CD14-positive monocyte (primary cell): ENCODE results near the gene HLA-DQA1. TPM values are rescaled to one million over a fixed set of nuclear protein-coding genes. Genes with fewer than 3 reads are reported as not detected.

Experiments used
- DNase-seq, 3 donors: peaks; one replicate each; pipeline ENCODE4 v3.0.0-alpha.2; 2011 to 2022
- H2AFZ ChIP-seq: 2 replicates; pipeline ENCODE4 v1.6.0; 2012; ENCODE audit warnings: mild to moderate bottlenecking, low read depth, low read length, inconsistent platforms; ENCODE audit not compliant: insufficient read depth, poor library complexity, severe bottlenecking
- H3K27ac ChIP-seq, 2 donors: 1 replicate in 1 of 2; 2 replicates in 1 of 2; pipeline ENCODE4 v1.5.1; 2012 to 2013; ENCODE audit warnings: low read length in 2 of 2, control low read depth in 1 of 2, inconsistent platforms in 1 of 2, low read depth in 1 of 2, mild to moderate bottlenecking in 1 of 2
- H3K27me3 ChIP-seq, 2 donors: one replicate each; pipeline versions ENCODE4 v1.6.0 to v1.6.1; 2011 to 2013; ENCODE audit warnings: low read length in 2 of 2; ENCODE audit not compliant: control insufficient read depth in 2 of 2, insufficient read depth in 2 of 2
- H3K36me3 ChIP-seq, 2 donors: replicated peaks in 1 of 2; 1 replicate in 1 of 2; 2 replicates in 1 of 2; pipeline versions ENCODE4 v1.5.1 to v1.6.1; 2012 to 2013; ENCODE audit warnings: low read length in 2 of 2, control low read depth in 1 of 2, inconsistent platforms in 1 of 2, mild to moderate bottlenecking in 1 of 2; ENCODE audit not compliant: insufficient read depth in 2 of 2, control insufficient read depth in 1 of 2
- H3K4me1 ChIP-seq, 2 donors: 1 replicate in 1 of 2; 2 replicates in 1 of 2; pipeline versions ENCODE4 v1.5.1 to v1.6.1; 2012 to 2013; ENCODE audit warnings: low read length in 2 of 2, control low read depth in 1 of 2, inconsistent platforms in 1 of 2, mild to moderate bottlenecking in 1 of 2, moderate library complexity in 1 of 2; ENCODE audit not compliant: insufficient read depth in 2 of 2, control insufficient read depth in 1 of 2
- H3K4me2 ChIP-seq: replicated peaks from 2 replicates; pipeline ENCODE3; 2012; ENCODE audit warnings: low read length, moderate library complexity, mild to moderate bottlenecking; ENCODE audit not compliant: poor library complexity, severe bottlenecking; ENCODE audit errors: extremely low read depth
- H3K4me3 ChIP-seq, 3 experiments: fragments of 200-600 bp in 1 of 3; sonication (generic) in 1 of 3; replicated peaks in 1 of 3; 1 replicate in 2 of 3; 2 replicates in 1 of 3; pipeline ENCODE4 v1.5.1; 2011 to 2013; ENCODE audit warnings: low read length in 3 of 3, mild to moderate bottlenecking in 3 of 3, control low read depth in 2 of 3, low read depth in 2 of 3, inconsistent platforms in 1 of 3, moderate library complexity in 1 of 3
- H3K79me2 ChIP-seq: 2 replicates; pipeline ENCODE4 v1.6.0; 2012; ENCODE audit warnings: mild to moderate bottlenecking, control low read depth, inconsistent platforms, low read length, moderate library complexity; ENCODE audit not compliant: insufficient read depth
- H3K9ac ChIP-seq: 2 replicates; pipeline ENCODE4 v1.6.0; 2017; ENCODE audit warnings: low read length, mild to moderate bottlenecking; ENCODE audit not compliant: insufficient read depth, poor library complexity, severe bottlenecking
- H3K9me3 ChIP-seq, 2 donors: replicated peaks in 1 of 2; 1 replicate in 1 of 2; 2 replicates in 1 of 2; pipeline versions ENCODE4 v1.5.1 to v1.6.1; 2012 to 2013; ENCODE audit warnings: low read length in 2 of 2, control low read depth in 1 of 2; ENCODE audit not compliant: control insufficient read depth in 1 of 2, insufficient read depth in 1 of 2
- H4K20me1 ChIP-seq: 2 replicates; pipeline ENCODE4 v1.6.0; 2012; ENCODE audit warnings: mild to moderate bottlenecking, low read length, control low read depth, moderate library complexity; ENCODE audit not compliant: insufficient read depth
- H3K27ac Mint-ChIP-seq, 7 donors: one replicate each; pipeline ENCODE4 v1.8.0; 2020; ENCODE audit warnings: mild to moderate bottlenecking in 7 of 7, mixed read lengths in 7 of 7, moderate library complexity in 6 of 7, inconsistent platforms in 2 of 7
- H3K27me3 Mint-ChIP-seq, 3 donors: one replicate each; pipeline ENCODE4 v1.8.0; 2021 to 2022; ENCODE audit warnings: low read depth in 3 of 3, mild to moderate bottlenecking in 3 of 3, mixed read lengths in 3 of 3, moderate library complexity in 3 of 3, inconsistent platforms in 1 of 3
- H3K36me3 Mint-ChIP-seq, 2 donors: one replicate each; pipeline ENCODE4 v1.8.0; 2020; ENCODE audit warnings: mixed read lengths in 2 of 2, inconsistent platforms in 1 of 2, mild to moderate bottlenecking in 1 of 2
- H3K4me1 Mint-ChIP-seq: one replicate; pipeline ENCODE4 v1.8.0; 2020; ENCODE audit warnings: mild to moderate bottlenecking, mixed read lengths
- H3K4me3 Mint-ChIP-seq, 2 donors: one replicate each; pipeline ENCODE4 v1.8.0; 2020; ENCODE audit warnings: mild to moderate bottlenecking in 2 of 2, mixed read lengths in 2 of 2, moderate library complexity in 1 of 2
- H3K9me3 Mint-ChIP-seq, 7 donors: one replicate each; pipeline ENCODE4 v1.8.0; 2020 to 2022; ENCODE audit warnings: mixed read lengths in 7 of 7, mild to moderate bottlenecking in 6 of 7, moderate library complexity in 6 of 7, inconsistent platforms in 2 of 7
- WGBS: methylation state at CpG from one replicate; pipeline ENCODE4 v1.1.5; 2013; ENCODE audit warnings: missing lambda C conversion rate; ENCODE audit not compliant: insufficient coverage; 5-methylcytosine and 5-hydroxymethylcytosine counted together
- intact Hi-C, 2 donors: fragments of 100-400 bp; cut with micrococcal nuclease; formaldehyde crosslinking; loops; one replicate each; pipeline versions ENCODE4 v1.15.0 to v1.15.1; 2023
- polyA plus RNA-seq, 3 donors: library from polyadenylated mRNA; depleted of rRNA in 1 of 3; unstranded in 2 of 3; stranded (reverse) in 1 of 3; fragments of 300-500 nt in 2 of 3; fragments of >200 nt in 1 of 3; fragmentation: Illumina TruSeq in 2 of 3; gene quantifications; 1 replicate in 2 of 3; 2 replicates in 1 of 3; pipeline ENCODE4 v1.2.3, GENCODE V29; 2012 to 2021
- TF ChIP-seq, protein P1 (sequence below): fragments of 200-600 bp; IDR thresholded peaks from one replicate; pipeline ENCODE4 v1.8.0; 2022; ENCODE audit warnings: antibody characterized with exemption, mild to moderate bottlenecking

HLA-DQA1 gene
- polyA plus RNA-seq, 3 donors: 98.1 to 191 (median 117) TPM

DNA sequence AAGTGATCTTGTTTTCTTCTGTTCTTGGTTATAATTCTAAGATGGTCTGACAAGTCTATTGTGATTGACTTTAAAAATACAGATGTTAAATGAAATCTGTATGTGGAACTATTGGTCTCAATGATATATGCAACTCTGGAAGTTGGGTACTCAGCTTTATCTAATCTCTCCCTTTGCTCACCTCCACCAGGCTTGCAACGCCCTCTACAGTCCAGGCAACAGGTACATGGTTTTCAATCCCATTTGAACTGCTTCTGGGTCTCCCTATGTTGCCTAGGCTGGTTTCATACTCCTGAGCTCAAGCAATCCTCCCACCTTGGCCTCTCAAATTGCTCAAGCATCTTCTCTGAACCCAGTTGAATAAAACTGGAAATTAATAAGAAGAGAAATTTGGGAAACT, 54.8 kb downstream of the HLA-DQA1 start:
- Mint-ChIP-seq H3K9me3 (peaks cover 0 to 5% (median 0%) of the 10 kb centered on the region in 7 donors), H3K4me3 (no peak overlapping the region), H3K27me3 (peaks cover 0 to 9% (median 6%) of the 10 kb centered on the region in 3 donors), H3K27ac (peak overlapping the region in 1 of 7 donors; percentile 46), H3K36me3 (no peaks in the 10 kb centered on the region), H3K4me1 (peaks cover 13% of the 10 kb centered on the region)
- no peaks in the 10 kb centered on the region for H3K9me3 ChIP-seq
- no peak overlapping the region for H3K9ac ChIP-seq
- H3K4me1 ChIP-seq: peaks cover 0 to 4% of the 10 kb centered on the region in 2 donors
- intact Hi-C loops: no loop called here
- WGBS: 0% methylated on average over 1 of the region's 1 CpG
- H3K36me3 ChIP-seq: no peaks in the 10 kb centered on the region
- no peak overlapping the region for H3K27ac ChIP-seq
- H3K4me2 ChIP-seq: no peak overlapping the region
- no peak overlapping the region for H3K4me3 ChIP-seq
- peak in 2 of 3 donors; percentile 21 to 63 for DNase-seq
- no peaks in the 10 kb centered on the region for H3K27me3 ChIP-seq
- H4K20me1 ChIP-seq: no peaks in the 10 kb centered on the region
- TF ChIP-seq, protein P1, sequence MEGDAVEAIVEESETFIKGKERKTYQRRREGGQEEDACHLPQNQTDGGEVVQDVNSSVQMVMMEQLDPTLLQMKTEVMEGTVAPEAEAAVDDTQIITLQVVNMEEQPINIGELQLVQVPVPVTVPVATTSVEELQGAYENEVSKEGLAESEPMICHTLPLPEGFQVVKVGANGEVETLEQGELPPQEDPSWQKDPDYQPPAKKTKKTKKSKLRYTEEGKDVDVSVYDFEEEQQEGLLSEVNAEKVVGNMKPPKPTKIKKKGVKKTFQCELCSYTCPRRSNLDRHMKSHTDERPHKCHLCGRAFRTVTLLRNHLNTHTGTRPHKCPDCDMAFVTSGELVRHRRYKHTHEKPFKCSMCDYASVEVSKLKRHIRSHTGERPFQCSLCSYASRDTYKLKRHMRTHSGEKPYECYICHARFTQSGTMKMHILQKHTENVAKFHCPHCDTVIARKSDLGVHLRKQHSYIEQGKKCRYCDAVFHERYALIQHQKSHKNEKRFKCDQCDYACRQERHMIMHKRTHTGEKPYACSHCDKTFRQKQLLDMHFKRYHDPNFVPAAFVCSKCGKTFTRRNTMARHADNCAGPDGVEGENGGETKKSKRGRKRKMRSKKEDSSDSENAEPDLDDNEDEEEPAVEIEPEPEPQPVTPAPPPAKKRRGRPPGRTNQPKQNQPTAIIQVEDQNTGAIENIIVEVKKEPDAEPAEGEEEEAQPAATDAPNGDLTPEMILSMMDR: no peak
- H2AFZ ChIP-seq: no peak overlapping the region
- no peaks in the 10 kb centered on the region for H3K79me2 ChIP-seq

Other genes starting within 250 kb of the HLA-DQA1 start
- gene BTNL2, start 230.2 kb upstream of the HLA-DQA1 start, polyA plus RNA-seq: not detected
- gene HLA-DRA, start 197.5 kb upstream of the HLA-DQA1 start, polyA plus RNA-seq: 1,000 to 10,000 TPM; 4,194 to 5,181 (median 4,943) TPM
- gene HLA-DRB5, start 107.1 kb upstream of the HLA-DQA1 start, polyA plus RNA-seq: 1,000 to 10,000 TPM in 1 of 3 donors, 100 to 1,000 TPM in 2; 168 to 1,407 (median 394) TPM
- gene HLA-DRB1, start 47.6 kb upstream of the HLA-DQA1 start, polyA plus RNA-seq: 1,000 to 10,000 TPM in 2 of 3 donors, 100 to 1,000 TPM in 1; 928 to 2,792 (median 2,645) TPM
- gene HLA-DQB1, start 29.3 kb downstream of the HLA-DQA1 start, polyA plus RNA-seq: 100 to 1,000 TPM in 2 of 3 donors, 10 to 100 TPM in 1; 66.7 to 638 (median 246) TPM
- 10 to 100 TPM in 2 of 3 donors, under 1 TPM in 1; 0.24 to 53.5 (median 15.5) TPM for gene HLA-DQA2, start 104.0 kb downstream of the HLA-DQA1 start, polyA plus RNA-seq
- 10 to 100 TPM in 1 of 3 donors, 1 to 10 TPM in 1, not detected in 1; 4.4 to 37.5 TPM for gene HLA-DQB2, start 126.1 kb downstream of the HLA-DQA1 start, polyA plus RNA-seq
- 1 to 10 TPM in 1 of 3 donors, under 1 TPM in 2; 0.25 to 6.2 (median 0.64) TPM for gene HLA-DOB, start 179.6 kb downstream of the HLA-DQA1 start, polyA plus RNA-seq
- 10 to 100 TPM; 12.6 to 48.7 (median 25.9) TPM for gene TAP2, start 201.3 kb downstream of the HLA-DQA1 start, polyA plus RNA-seq
- gene PSMB8, start 206.6 kb downstream of the HLA-DQA1 start, polyA plus RNA-seq: 100 to 1,000 TPM; 164 to 534 (median 487) TPM
- gene TAP1, start 216.3 kb downstream of the HLA-DQA1 start, polyA plus RNA-seq: 100 to 1,000 TPM; 119 to 221 (median 204) TPM
- 100 to 1,000 TPM; 204 to 405 (median 350) TPM for gene PSMB9, start 216.8 kb downstream of the HLA-DQA1 start, polyA plus RNA-seq